Activated naive CD8-positive, alpha-beta T cell treated with anti-CD3 and anti-CD28 coated beads for 36 hours (primary cell): ENCODE data around the gene TSSK3. TPM values are rescaled to one million over a fixed set of nuclear protein-coding genes. Genes with fewer than 3 reads are reported as not detected.

Source experiments
- DNase-seq: peaks from one replicate; pipeline ENCODE4 v3.0.0; 2021
- H3K27ac Mint-ChIP-seq: one replicate; pipeline ENCODE4 v1.8.0; 2022; ENCODE audit warnings: mild to moderate bottlenecking, moderate library complexity, mixed read lengths
- H3K27me3 Mint-ChIP-seq: one replicate; pipeline ENCODE4 v1.8.0; 2022; ENCODE audit warnings: mild to moderate bottlenecking, mixed read lengths
- H3K36me3 Mint-ChIP-seq: one replicate; pipeline ENCODE4 v1.8.0; 2021; ENCODE audit warnings: mild to moderate bottlenecking, mixed read lengths
- H3K4me1 Mint-ChIP-seq: one replicate; pipeline ENCODE4 v1.8.0; 2021; ENCODE audit warnings: mixed read lengths
- H3K4me3 Mint-ChIP-seq: one replicate; pipeline ENCODE4 v1.8.0; 2022; ENCODE audit warnings: mild to moderate bottlenecking, moderate library complexity, mixed read lengths
- H3K9me3 Mint-ChIP-seq: one replicate; pipeline ENCODE4 v1.8.0; 2022; ENCODE audit warnings: mixed read lengths
- total RNA-seq, 2 experiments: library from RNA; stranded (reverse); gene quantifications; one replicate each; pipeline ENCODE4 v1.2.3, GENCODE V29; 2021

The TSSK3 gene
- total RNA-seq, 2 experiments from 2014 or later, result 0.48 to 0.60 TPM

GRCh38 chr1:32367912-32368635 lies 5.7 kb downstream of the TSSK3 start:
- peaks cover 12% of the 10 kb centered on the region for H3K4me1 Mint-ChIP-seq
- H3K27ac Mint-ChIP-seq, result no peak overlapping the region
- H3K4me3 Mint-ChIP-seq, result no peak overlapping the region
- H3K9me3 Mint-ChIP-seq, result no peaks in the 10 kb centered on the region
- DNase-seq, result no peak
- H3K27me3 Mint-ChIP-seq, result no peaks in the 10 kb centered on the region
- H3K36me3 Mint-ChIP-seq, result peaks cover 9% of the 10 kb centered on the region

GRCh38 chr1:32372149-32372756 lies 9.9 kb downstream of the TSSK3 start:
- Mint-ChIP-seq H3K4me1 (peaks cover 10% of the 10 kb centered on the region), H3K9me3 (no peaks in the 10 kb centered on the region), H3K4me3 (no peak overlapping the region), H3K36me3 (peaks cover 5% of the 10 kb centered on the region), H3K27me3 (no peaks in the 10 kb centered on the region), H3K27ac (peak overlapping the region; percentile 54)
- peak; percentile 21 for DNase-seq

- H3K4me3 Mint-ChIP-seq, result no peak overlapping the region
- peaks cover 11% of the 10 kb centered on the region for H3K36me3 Mint-ChIP-seq
- DNase-seq, result no peak
- no peaks in the 10 kb centered on the region for H3K9me3 Mint-ChIP-seq
- H3K4me1 Mint-ChIP-seq, result peaks cover 10% of the 10 kb centered on the region
- no peaks in the 10 kb centered on the region for H3K27me3 Mint-ChIP-seq
- H3K27ac Mint-ChIP-seq, result no peak overlapping the region
These were observed 11.8 kb downstream of the TSSK3 start for GRCh38 chr1:32373996-32374592.

GRCh38 chr1:32376199-32376598 lies 13.9 kb downstream of the TSSK3 start:
- Mint-ChIP-seq H3K9me3 (no peaks in the 10 kb centered on the region), H3K4me1 (peaks cover 10% of the 10 kb centered on the region), H3K36me3 (peaks cover 14% of the 10 kb centered on the region), H3K4me3 (no peak overlapping the region), H3K27me3 (no peaks in the 10 kb centered on the region), H3K27ac (no peak overlapping the region)
- no peak for DNase-seq

- Mint-ChIP-seq H3K4me3 (no peak overlapping the region), H3K36me3 (peaks cover 9% of the 10 kb centered on the region), H3K4me1 (peaks cover 1% of the 10 kb centered on the region)
These were observed 15.3 kb downstream of the TSSK3 start for GRCh38 chr1:32377541-32378220.

GRCh38 chr1:32380057-32380456 lies 17.7 kb downstream of the TSSK3 start:
- peaks cover 14% of the 10 kb centered on the region for H3K36me3 Mint-ChIP-seq
- no peaks in the 10 kb centered on the region for H3K4me1 Mint-ChIP-seq
- no peaks in the 10 kb centered on the region for H3K9me3 Mint-ChIP-seq
- H3K4me3 Mint-ChIP-seq, result no peak overlapping the region
- no peaks in the 10 kb centered on the region for H3K27me3 Mint-ChIP-seq
- no peak for DNase-seq
- no peak overlapping the region for H3K27ac Mint-ChIP-seq

More at GRCh38 chr1:32377541-32378220, 15.3 kb downstream of the TSSK3 start:
- Mint-ChIP-seq H3K27me3 (no peaks in the 10 kb centered on the region), H3K27ac (no peak overlapping the region), H3K9me3 (no peaks in the 10 kb centered on the region)
- DNase-seq, result no peak

GRCh38 chr1:32386676-32387392 lies 24.5 kb downstream of the TSSK3 start:
- H3K36me3 Mint-ChIP-seq, result peaks cover 12% of the 10 kb centered on the region
- H3K27ac Mint-ChIP-seq, result no peak overlapping the region
- no peaks in the 10 kb centered on the region for H3K9me3 Mint-ChIP-seq
- no peak for DNase-seq
- peaks cover 2% of the 10 kb centered on the region for H3K4me1 Mint-ChIP-seq
- H3K27me3 Mint-ChIP-seq, result no peaks in the 10 kb centered on the region
- no peak overlapping the region for H3K4me3 Mint-ChIP-seq

- no peak overlapping the region for H3K4me3 Mint-ChIP-seq
- H3K4me1 Mint-ChIP-seq, result peaks cover 14% of the 10 kb centered on the region
- H3K9me3 Mint-ChIP-seq, result no peaks in the 10 kb centered on the region
- no peaks in the 10 kb centered on the region for H3K27me3 Mint-ChIP-seq
- H3K36me3 Mint-ChIP-seq, result peaks cover 14% of the 10 kb centered on the region
- no peak for DNase-seq
- H3K27ac Mint-ChIP-seq, result no peak overlapping the region
These were observed 26.3 kb downstream of the TSSK3 start for GRCh38 chr1:32388641-32389040.

- H3K4me1 Mint-ChIP-seq, result peaks cover 19% of the 10 kb centered on the region
- H3K27ac Mint-ChIP-seq, result no peak overlapping the region
- H3K27me3 Mint-ChIP-seq, result no peaks in the 10 kb centered on the region
- peaks cover 11% of the 10 kb centered on the region for H3K36me3 Mint-ChIP-seq
- no peak for DNase-seq
- H3K9me3 Mint-ChIP-seq, result no peaks in the 10 kb centered on the region
- H3K4me3 Mint-ChIP-seq, result no peak overlapping the region
These were observed 28.8 kb downstream of the TSSK3 start for GRCh38 chr1:32390904-32391870.

- Mint-ChIP-seq H3K4me3 (peak overlapping the region; percentile 14), H3K36me3 (peaks cover 3% of the 10 kb centered on the region), H3K9me3 (peaks cover 2% of the 10 kb centered on the region), H3K27me3 (no peaks in the 10 kb centered on the region), H3K27ac (peak overlapping the region; percentile 34), H3K4me1 (peaks cover 18% of the 10 kb centered on the region)
- DNase-seq, result no peak
These were observed 30.0 kb downstream of the TSSK3 start for GRCh38 chr1:32392325-32392724.

GRCh38 chr1:32393136-32393535 lies 30.8 kb downstream of the TSSK3 start:
- H3K27me3 Mint-ChIP-seq, result no peaks in the 10 kb centered on the region
- peak overlapping the region; percentile 100 for H3K4me3 Mint-ChIP-seq
- peaks cover 18% of the 10 kb centered on the region for H3K4me1 Mint-ChIP-seq
- peak overlapping the region; percentile 96 for H3K27ac Mint-ChIP-seq
- peak; percentile 4 for DNase-seq
- H3K9me3 Mint-ChIP-seq, result peaks cover 2% of the 10 kb centered on the region
- peaks cover 3% of the 10 kb centered on the region for H3K36me3 Mint-ChIP-seq

- H3K9me3 Mint-ChIP-seq, result peaks cover 2% of the 10 kb centered on the region
- H3K27ac Mint-ChIP-seq, result peak overlapping the region; percentile 96
- H3K27me3 Mint-ChIP-seq, result no peaks in the 10 kb centered on the region
- peaks cover 18% of the 10 kb centered on the region for H3K4me1 Mint-ChIP-seq
- H3K36me3 Mint-ChIP-seq, result peaks cover 3% of the 10 kb centered on the region
- DNase-seq, result peak; percentile 44
- peak overlapping the region; percentile 100 for H3K4me3 Mint-ChIP-seq
These were observed 31.4 kb downstream of the TSSK3 start for GRCh38 chr1:32393832-32394140.

- DNase-seq, result peak; percentile 99
- Mint-ChIP-seq H3K4me3 (peak within 1 kb of the TSS; percentile 100), H3K27me3 (no peaks in the 10 kb centered on the region)
These were observed 32.0 kb downstream of the TSSK3 start, which contains the start of gene BSDC1 for GRCh38 chr1:32394141-32394889. Gene BSDC1, minus strand, starts transcription at chr1:32394441. Its CDS starts 27 bp downstream, at chr1:32394414.

More at GRCh38 chr1:32394141-32394889, 32.0 kb downstream of the TSSK3 start, which contains the start of gene BSDC1:
- Mint-ChIP-seq H3K27ac (peak within 1 kb of the TSS; percentile 96), H3K9me3 (peaks cover 2% of the 10 kb centered on the region), H3K4me1 (peaks cover 18% of the 10 kb centered on the region), H3K36me3 (peaks cover 3% of the 10 kb centered on the region)
